Measurements from ENCODE around the gene PRKAR1B.
"Not testable (repeated sequence)": the region's sequence is repeated elsewhere in the genome, so short reads cannot be mapped to it uniquely, and the experiment has no call there.

PRKAR1B gene

DNA sequence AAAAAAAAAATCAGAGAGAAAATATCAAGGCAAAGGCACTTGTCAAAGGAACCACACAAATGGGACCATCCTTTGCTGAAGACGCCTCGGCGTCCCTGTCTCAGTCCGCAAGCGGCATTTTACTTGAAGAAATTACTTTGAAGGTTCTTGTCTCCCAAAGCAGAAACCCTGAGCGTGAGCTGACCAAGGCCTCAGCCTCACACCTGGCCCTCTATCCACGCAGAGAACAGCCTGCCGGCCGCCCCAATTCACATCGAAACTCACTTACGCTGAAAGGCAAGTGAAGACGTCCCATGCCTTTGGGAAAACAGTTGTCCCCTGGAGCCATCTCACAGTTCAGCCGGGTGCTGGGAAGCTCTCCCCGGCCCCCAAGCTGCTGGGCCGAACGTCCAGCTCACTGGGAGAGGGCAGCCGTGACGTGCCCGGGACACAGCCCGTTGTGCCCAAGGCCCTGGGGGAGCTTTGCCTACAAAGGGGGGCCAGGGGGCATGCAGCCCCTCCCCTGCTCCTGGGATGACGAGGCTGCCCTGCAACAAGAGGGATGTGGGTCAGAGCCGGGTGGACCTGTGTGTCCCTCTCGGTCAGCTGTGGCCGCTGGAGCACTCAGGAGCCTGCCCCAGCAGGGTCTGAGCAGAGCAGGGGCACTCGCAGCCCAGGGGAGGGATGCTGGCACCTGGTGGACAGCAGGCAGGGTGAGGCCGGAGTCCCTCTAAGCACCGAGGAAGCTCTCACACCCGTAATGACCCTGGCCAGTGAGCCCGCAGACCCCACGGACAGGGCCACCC lies 157.8 kb downstream of the PRKAR1B start:
- DNase-seq: no peak

- DNase-seq: no peak
These were observed 158.8 kb downstream of the PRKAR1B start for GRCh38 chr7:568031-568951.

- no peak for DNase-seq
These were observed 159.7 kb downstream of the PRKAR1B start for GRCh38 chr7:567305-567883.

GRCh38 chr7:566100-566499 lies 161.0 kb downstream of the PRKAR1B start:
- no peak for DNase-seq

DNA sequence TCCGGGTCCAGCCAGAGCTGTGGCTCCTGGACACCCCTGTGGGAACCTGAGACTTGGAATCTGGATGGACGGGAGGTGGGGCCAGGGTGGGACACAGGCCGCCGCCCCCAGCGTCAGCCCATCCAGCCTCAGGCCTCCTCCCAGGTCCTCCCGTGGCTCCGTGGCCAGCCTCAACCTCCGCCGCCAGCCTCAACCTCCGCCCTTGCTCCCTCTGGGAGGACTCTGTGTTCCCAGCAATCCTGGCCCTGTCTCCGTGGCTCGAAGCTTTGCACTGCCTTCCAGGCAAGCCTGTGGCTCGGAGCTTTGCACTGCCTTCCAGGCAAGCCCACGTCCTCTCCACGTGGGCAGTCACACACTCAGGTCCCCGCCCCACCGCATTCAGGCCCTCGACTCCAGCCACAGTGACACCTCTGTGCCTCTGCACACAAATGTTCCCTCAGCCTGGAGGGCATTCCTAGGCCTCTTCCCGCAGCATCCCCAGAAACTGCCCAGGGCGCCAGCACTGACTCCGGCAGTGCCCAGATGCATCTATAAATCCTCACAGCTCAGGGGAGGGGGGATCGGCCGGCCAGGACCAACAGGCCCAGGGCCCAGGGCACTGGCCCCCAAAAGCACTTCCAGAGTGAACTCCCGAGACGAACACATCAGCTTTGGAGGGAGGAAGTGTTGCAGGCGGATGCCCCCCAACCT lies 162.8 kb downstream of the PRKAR1B start:
- DNase-seq: no peak

DNA sequence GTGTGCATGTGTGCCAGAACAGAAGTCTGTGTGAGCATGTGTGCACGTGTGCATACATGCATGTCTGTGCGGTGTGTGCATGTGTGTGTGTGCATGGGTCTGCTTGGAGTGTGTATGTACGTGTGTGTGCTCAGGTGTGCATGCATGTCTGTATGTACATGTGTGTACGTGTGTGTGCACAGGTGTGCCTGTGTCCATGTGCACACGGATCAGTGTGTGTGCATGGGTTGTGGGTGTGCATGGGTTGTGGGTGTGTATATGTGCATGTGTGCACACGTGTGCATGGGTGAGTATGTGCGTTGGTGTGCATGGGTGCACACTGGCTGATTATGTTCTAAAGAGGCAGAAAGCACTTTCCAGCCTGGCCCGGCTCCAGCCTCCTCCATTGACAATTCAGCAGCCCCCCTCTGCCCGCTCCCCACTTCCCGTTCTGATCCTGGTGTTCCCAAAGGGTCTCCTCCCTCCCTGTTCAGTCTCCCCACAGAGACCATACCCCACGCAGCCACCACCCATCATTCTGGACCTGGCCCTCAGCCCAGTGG lies 163.4 kb downstream of the PRKAR1B start:
- DNase-seq: no peak

DNA sequence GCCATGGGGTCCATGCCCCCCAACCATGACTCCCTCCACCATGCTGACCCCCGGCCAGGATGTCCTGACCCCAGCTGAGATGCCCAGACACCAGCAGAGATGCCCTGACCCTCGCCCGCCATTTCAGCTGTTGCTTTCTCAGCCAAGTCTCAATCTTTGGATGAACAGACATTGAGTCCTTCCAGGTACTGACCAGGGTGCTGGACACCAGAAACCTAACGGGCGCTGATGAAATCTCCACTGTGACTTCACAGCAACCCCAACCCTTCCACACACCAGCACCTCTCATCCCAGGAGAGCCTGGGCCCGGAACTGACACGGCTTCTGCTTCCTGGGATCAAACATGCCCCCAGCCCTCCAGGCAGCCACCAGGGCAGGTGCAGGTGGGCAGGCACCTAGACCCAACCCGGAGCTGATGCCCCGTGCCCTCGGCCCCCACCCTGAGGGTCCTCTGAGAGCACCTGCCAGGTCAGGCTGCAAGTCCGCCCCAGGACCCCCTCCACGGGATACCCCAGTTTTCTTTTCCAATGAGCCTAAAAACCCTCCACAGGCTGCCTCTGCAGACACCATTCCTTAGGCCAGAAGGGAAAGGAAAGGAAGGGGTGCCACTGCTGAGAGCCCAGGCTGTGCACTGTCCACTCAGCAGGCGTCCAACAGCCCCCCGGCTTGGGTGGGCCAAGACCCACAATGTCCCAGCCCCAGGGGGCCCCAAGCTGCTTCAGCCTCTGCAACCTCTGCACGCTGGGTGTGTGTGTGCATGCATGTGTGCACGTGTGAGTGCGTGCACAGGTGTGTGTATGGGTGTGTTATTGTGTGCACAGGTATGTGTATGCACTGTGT lies 164.1 kb downstream of the PRKAR1B start:
- DNase-seq: no peak

GRCh38 chr7:562374-562675 lies 164.8 kb downstream of the PRKAR1B start:
- no peak for DNase-seq

GRCh38 chr7:561631-562373 lies 165.3 kb downstream of the PRKAR1B start:
- DNase-seq: no peak

GRCh38 chr7:560966-561630 lies 166.0 kb downstream of the PRKAR1B start:
- DNase-seq: no peak

DNA sequence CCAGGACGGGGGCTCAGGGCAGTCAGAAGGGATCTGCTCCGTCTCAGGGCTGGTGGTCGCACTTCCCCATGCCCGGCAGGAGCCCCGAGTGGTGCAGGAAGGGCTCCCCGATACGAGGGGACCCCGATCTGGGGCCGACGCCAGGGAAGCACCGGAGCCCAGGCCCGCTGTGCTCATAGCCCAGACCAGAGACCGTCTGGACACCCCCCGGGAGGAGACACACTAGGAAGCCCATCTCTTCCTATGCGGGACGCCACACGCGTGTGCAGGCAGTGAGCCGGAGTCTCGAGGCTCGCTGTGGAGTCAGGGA lies 167.7 kb downstream of the PRKAR1B start:
- DNase-seq: no peak

- DNase-seq: no peak
These were observed 169.6 kb downstream of the PRKAR1B start for GRCh38 chr7:557558-557881.

GRCh38 chr7:556837-557557 lies 170.1 kb downstream of the PRKAR1B start:
- DNase-seq: no peak

- DNase-seq: no peak
These were observed 170.7 kb downstream of the PRKAR1B start for GRCh38 chr7:556291-556826.

DNA sequence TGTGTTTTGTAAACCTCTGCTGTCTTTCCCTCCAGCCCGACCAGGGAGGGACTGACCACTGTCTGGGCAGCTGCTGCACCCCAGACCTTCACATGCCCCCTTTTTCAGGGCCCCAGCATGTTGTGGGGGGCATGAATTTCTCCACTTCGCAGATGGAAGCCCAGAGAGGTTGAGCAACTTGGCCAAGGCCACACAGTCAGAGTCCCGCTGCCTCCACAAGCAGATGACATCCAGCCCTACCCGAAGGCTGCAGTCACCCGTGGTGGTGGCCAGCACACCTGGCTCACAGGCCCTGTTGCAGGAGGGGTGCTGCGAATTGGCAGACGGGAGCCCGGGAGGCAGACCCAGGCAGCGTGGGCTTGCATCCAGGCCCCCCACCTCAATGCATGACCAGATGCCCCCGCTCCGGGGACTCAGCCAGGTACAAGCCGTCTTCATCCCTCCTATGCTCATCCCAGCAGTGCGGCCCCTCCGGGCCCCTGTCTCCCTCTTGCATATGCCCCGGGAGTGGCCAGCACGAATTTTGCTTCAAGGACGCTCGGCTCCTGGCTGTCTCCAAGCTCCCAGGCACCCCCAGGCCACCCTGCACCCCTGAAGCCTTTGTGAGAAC lies 171.4 kb downstream of the PRKAR1B start:
- no peak for DNase-seq

GRCh38 chr7:553636-554111 lies 173.4 kb downstream of the PRKAR1B start:
- DNase-seq: no peak

DNA sequence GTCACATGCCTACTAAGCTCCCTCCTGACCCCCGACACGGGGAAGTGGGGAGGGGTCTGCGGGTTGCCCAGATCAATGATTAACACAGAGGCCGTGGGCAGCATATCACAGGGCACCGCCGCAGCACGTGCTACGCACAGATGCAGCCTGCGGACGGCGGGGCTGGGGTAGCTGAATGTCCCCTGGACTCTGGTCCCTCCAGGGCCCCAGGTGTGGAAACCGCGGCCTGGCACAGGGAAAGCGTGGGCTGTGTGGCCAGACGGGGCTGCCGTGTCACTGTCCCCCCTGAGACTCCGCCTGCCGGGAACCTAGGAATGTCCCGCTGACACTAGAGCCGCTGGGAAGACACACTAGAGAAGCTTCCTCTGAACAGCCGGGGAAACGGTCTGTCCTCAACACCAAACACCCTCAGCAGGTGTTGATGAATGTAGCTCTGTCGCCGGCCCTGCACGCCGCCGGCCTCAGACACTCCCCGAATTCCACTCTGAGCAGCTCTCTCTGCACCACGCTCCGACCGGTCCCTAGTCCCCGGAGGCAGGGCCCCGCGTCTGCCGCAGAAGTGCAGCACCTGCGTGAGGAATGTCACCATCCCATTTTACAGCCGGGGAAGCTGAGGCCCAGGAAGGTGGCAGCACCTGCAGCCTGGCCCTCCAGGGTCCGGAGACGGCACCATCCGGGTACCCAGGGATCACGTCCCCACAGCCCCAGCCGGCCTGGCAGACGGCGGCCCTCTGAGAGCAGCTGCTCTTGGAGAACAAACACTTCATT lies 174.0 kb downstream of the PRKAR1B start:
- no peak for DNase-seq

GRCh38 chr7:552151-552867 lies 174.8 kb downstream of the PRKAR1B start:
- not testable (repeated sequence) for DNase-seq
